Upper lobe of left lung (tissue), 6 donors: ENCODE results near the gene UBAP2. TPM values are rescaled to one million over a fixed set of nuclear protein-coding genes. Genes with fewer than 3 reads are reported as not detected.

ENCODE experiments used
- ATAC-seq, 2 donors: fragments of 200-7000 bp; cut with Tn5 transposase; one replicate each; pipeline ENCODE4 v1.9.1; 2022; ENCODE audit warnings: mild to moderate bottlenecking in 2 of 2, moderate library complexity in 2 of 2; ENCODE audit not compliant: low FRiP score in 2 of 2
- DNase-seq, 2 donors: peaks; one replicate each; pipeline ENCODE4 v3.0.0-alpha.2; 2019 to 2020
- H3K27ac ChIP-seq, 4 donors: fragments of 200-600 bp; sonication (generic); one replicate each; pipeline ENCODE4 v1.5.1; 2016 to 2019
- H3K27me3 ChIP-seq, 4 donors: fragments of 200-600 bp; sonication (generic); one replicate each; pipeline ENCODE4 v1.5.1; 2017 to 2019
- H3K36me3 ChIP-seq, 4 donors: fragments of 200-600 bp; sonication (generic); one replicate each; pipeline ENCODE4 v1.5.1; 2016 to 2019
- H3K4me1 ChIP-seq, 4 donors: fragments of 200-600 bp; sonication (generic); one replicate each; pipeline ENCODE4 v1.5.1; 2018 to 2019
- H3K4me3 ChIP-seq, 4 donors: fragments of 200-600 bp; sonication (generic); one replicate each; pipeline ENCODE4 v1.5.1; 2017 to 2019; ENCODE audit warnings: mild to moderate bottlenecking in 2 of 4, moderate library complexity in 1 of 4
- H3K9me3 ChIP-seq, 4 donors: fragments of 200-600 bp; sonication (generic); one replicate each; pipeline ENCODE4 v1.5.1; 2018 to 2019
- EP300 ChIP-seq, 4 donors: sonication (generic); formaldehyde crosslinking; IDR thresholded peaks; one replicate each; pipeline ENCODE4 v1.5.1; 2017; ENCODE audit warnings: antibody characterized with exemption in 4 of 4, control low read depth in 2 of 4
- POLR2A ChIP-seq, 4 donors: fragments of 450-650 bp; IDR thresholded peaks; one replicate each; pipeline ENCODE4 v1.5.1; 2016 to 2017; ENCODE audit warnings: antibody characterized with exemption in 4 of 4, mild to moderate bottlenecking in 2 of 4
- POLR2AphosphoS5 ChIP-seq, 2 donors: sonication (generic); formaldehyde crosslinking; IDR thresholded peaks; one replicate each; pipeline ENCODE4 v1.5.1; 2017; ENCODE audit warnings: antibody characterized with exemption in 2 of 2
- WGBS, 2 donors: methylation state at CpG; one replicate each; pipeline ENCODE4 v1.1.5; 2017 to 2018; 5-methylcytosine and 5-hydroxymethylcytosine counted together
- total RNA-seq, 6 donors: library from RNA; depleted of rRNA in 4 of 6; stranded (reverse); fragments of >200 nt in 4 of 6; gene quantifications; one replicate each; pipeline versions ENCODE4 v1.1.0 to v1.2.1, GENCODE V29; 2016 to 2021
- TF ChIP-seq, protein P1 (sequence below), 6 experiments: fragments of 450-650 bp in 4 of 6; fragments of 200-600 bp in 2 of 6; sonication (generic) in 2 of 6; IDR thresholded peaks; one replicate each; pipeline ENCODE4 v1.5.1; 2016 to 2019; ENCODE audit warnings: antibody characterized with exemption in 6 of 6
- donor health status: DM: no; HTN: no; CAD: no; lungs with moderate emphysema.
- donor health status: DM: no; HTN: yes; CAD: no; lungs with severe emphysema.

UBAP2 gene
- total RNA-seq, 6 donors from 2014 or later, result 22.3 to 48.2 (median 35.3) TPM

DNA sequence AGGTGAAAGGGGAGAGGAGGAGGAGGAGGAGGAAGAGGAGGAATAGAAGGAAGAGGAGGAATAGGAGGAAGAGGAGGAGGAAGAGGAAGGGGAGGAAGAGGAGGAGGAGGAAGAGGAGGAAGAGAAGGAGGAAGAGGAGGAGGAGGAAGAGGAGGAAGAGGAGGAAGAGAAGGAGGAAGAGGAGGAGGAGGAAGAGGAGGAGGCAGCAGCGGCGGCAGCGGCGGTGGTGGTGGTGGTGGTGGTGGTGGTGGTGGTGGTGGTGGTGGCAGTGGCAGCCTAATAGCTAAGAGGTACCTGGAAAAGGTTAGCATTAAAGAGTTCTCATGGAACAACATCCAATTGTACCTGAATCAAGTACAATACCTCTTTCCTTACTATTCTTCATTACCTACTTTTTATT, 32.5 kb downstream of the UBAP2 start:
- no peak overlapping the region for H3K4me3 ChIP-seq
- 54 to 56% methylated on average over 3 to 4 of the region's 4 CpGs for WGBS, 2 donors
- H3K27me3 ChIP-seq, result no peaks in the 10 kb centered on the region
- ATAC-seq, result no peak
- no peak for DNase-seq
- no peaks in the 10 kb centered on the region for H3K4me1 ChIP-seq
- H3K27ac ChIP-seq, result no peak overlapping the region
- no peaks in the 10 kb centered on the region for H3K9me3 ChIP-seq
- H3K36me3 ChIP-seq, result peaks cover 0 to 21% (median 12%) of the 10 kb centered on the region in 4 donors
- TF ChIP-seq, protein P1, sequence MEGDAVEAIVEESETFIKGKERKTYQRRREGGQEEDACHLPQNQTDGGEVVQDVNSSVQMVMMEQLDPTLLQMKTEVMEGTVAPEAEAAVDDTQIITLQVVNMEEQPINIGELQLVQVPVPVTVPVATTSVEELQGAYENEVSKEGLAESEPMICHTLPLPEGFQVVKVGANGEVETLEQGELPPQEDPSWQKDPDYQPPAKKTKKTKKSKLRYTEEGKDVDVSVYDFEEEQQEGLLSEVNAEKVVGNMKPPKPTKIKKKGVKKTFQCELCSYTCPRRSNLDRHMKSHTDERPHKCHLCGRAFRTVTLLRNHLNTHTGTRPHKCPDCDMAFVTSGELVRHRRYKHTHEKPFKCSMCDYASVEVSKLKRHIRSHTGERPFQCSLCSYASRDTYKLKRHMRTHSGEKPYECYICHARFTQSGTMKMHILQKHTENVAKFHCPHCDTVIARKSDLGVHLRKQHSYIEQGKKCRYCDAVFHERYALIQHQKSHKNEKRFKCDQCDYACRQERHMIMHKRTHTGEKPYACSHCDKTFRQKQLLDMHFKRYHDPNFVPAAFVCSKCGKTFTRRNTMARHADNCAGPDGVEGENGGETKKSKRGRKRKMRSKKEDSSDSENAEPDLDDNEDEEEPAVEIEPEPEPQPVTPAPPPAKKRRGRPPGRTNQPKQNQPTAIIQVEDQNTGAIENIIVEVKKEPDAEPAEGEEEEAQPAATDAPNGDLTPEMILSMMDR (IDR thresholded peaks at IDR 0.05), result no peak

- no peak for TF ChIP-seq POLR2AphosphoS5 (IDR thresholded peaks at IDR 0.05)
- no peak for TF ChIP-seq EP300 (IDR thresholded peaks at IDR 0.05)
- TF ChIP-seq POLR2A (IDR thresholded peaks at IDR 0.05), result no peak
- TF ChIP-seq, protein P1 (IDR thresholded peaks at IDR 0.05), result peak in 2 of 6 experiments; percentile 14 to 15
- no peak overlapping the region for H3K4me3 ChIP-seq
- H3K4me1 ChIP-seq, result no peaks in the 10 kb centered on the region
- no peaks in the 10 kb centered on the region for H3K27me3 ChIP-seq
- peaks cover 2 to 32% (median 12%) of the 10 kb centered on the region in 4 donors for H3K36me3 ChIP-seq
- DNase-seq (no peak), ATAC-seq (no peak)
- no peaks in the 10 kb centered on the region for H3K9me3 ChIP-seq
- 72 to 80% methylated on average over 4 of the region's 4 CpGs for WGBS, 2 donors
- H3K27ac ChIP-seq, result no peak overlapping the region
Measured at GRCh38 chr9:34010979-34011378, 37.7 kb downstream of the UBAP2 start.

DNA sequence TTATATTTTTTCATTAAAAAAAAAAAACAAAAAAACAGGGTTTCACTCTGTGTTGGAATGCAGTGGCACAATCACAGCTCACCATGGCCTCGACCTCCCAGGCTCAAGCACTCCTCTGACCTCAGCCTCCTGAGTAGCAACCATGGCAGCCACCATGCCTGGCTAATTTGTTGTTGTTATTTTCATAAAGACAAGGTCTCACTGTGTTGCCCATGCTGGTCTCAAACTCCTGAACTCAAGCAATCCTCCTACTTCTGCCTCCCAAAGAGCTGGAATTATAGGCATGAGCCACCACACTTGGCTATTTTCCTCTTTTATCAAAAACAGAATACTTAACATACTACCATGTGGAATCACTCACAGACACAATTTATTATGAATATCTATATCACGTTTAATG, 46.7 kb downstream of the UBAP2 start:
- Histone ChIP-seq H3K4me1 (no peaks in the 10 kb centered on the region), H3K9me3 (no peaks in the 10 kb centered on the region), H3K4me3 (no peak overlapping the region), H3K27me3 (no peaks in the 10 kb centered on the region), H3K36me3 (peaks cover 0 to 22% (median 13%) of the 10 kb centered on the region in 4 donors), H3K27ac (no peak overlapping the region)
- TF ChIP-seq EP300 (IDR thresholded peaks at IDR 0.05) (no peak), POLR2AphosphoS5 (IDR thresholded peaks at IDR 0.05) (no peak), POLR2A (IDR thresholded peaks at IDR 0.05) (no peak)
- TF ChIP-seq, protein P1 (IDR thresholded peaks at IDR 0.05), result no peak
- ATAC-seq (no peak), DNase-seq (no peak)
- 91 to 92% methylated on average over 2 of the region's 2 CpGs for WGBS, 2 donors

GRCh38 chr9:34001298-34001697, 47.4 kb downstream of the UBAP2 start:
- no peak overlapping the region for H3K4me3 ChIP-seq
- no peak for ATAC-seq
- peaks cover 0 to 25% (median 14%) of the 10 kb centered on the region in 4 donors for H3K36me3 ChIP-seq
- TF ChIP-seq, protein P1 (IDR thresholded peaks at IDR 0.05), result no peak
- no peak for TF ChIP-seq POLR2AphosphoS5 (IDR thresholded peaks at IDR 0.05)
- TF ChIP-seq POLR2A (IDR thresholded peaks at IDR 0.05), result no peak
- TF ChIP-seq EP300 (IDR thresholded peaks at IDR 0.05), result no peak
- H3K4me1 ChIP-seq, result no peaks in the 10 kb centered on the region
- H3K27me3 ChIP-seq, result no peaks in the 10 kb centered on the region
- H3K27ac ChIP-seq, result no peak overlapping the region
- no peaks in the 10 kb centered on the region for H3K9me3 ChIP-seq
- DNase-seq, result no peak
- WGBS, 2 donors, result 84 to 89% methylated on average over 3 of the region's 3 CpGs

DNA sequence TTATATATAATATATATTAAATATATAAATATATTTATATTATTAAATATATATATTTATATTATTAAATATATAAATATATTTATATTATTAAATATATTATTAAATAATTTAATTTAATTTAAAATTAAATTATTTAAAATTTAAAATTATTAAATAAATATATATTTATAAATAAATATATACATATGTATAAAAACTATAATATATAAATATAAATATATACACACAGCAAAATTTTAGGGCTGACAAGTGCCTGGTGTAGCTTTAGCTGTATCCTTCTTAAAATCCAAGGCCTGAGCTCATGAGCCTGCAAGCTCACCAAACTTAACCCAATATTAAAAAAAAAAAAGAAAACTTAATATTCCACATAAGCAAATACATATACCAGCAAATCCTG, 53.2 kb downstream of the UBAP2 start:
- H3K9me3 ChIP-seq, result no peaks in the 10 kb centered on the region
- peaks cover 0 to 35% (median 16%) of the 10 kb centered on the region in 4 donors for H3K36me3 ChIP-seq
- H3K4me3 ChIP-seq, result no peak overlapping the region
- TF ChIP-seq EP300 (IDR thresholded peaks at IDR 0.05) (no peak), POLR2AphosphoS5 (IDR thresholded peaks at IDR 0.05) (no peak), POLR2A (IDR thresholded peaks at IDR 0.05) (no peak)
- TF ChIP-seq, protein P1 (IDR thresholded peaks at IDR 0.05), result no peak
- ATAC-seq (no peak), DNase-seq (no peak)
- no peaks in the 10 kb centered on the region for H3K27me3 ChIP-seq
- peaks cover 0 to 3% (median 0%) of the 10 kb centered on the region in 4 donors for H3K4me1 ChIP-seq
- H3K27ac ChIP-seq, result no peak overlapping the region
